OCI-LY1 (cell line): ENCODE measurements around the gene IKZF1.

Experiments
- H2AFZ ChIP-seq: fragments of 200-600 bp; sonication (generic), shearing (Covaris generic); 2 replicates; pipeline ENCODE4 v1.6.0; 2014; ENCODE audit warnings: antibody characterized with exemption, mild to moderate bottlenecking, low read length
- H3F3A ChIP-seq: fragments of 200-600 bp; sonication (generic), shearing (Covaris generic); 2 replicates; pipeline ENCODE4 v1.6.0; 2014; ENCODE audit warnings: mild to moderate bottlenecking, antibody characterized with exemption, low read length, moderate library complexity; ENCODE audit not compliant: insufficient read depth
- H3K27ac ChIP-seq: fragments of 200-600 bp; sonication (generic); 2 replicates; pipeline ENCODE4 v1.5.1; 2014; ENCODE audit warnings: low read length, mixed run types, mild to moderate bottlenecking, low read depth; ENCODE audit not compliant: poor library complexity, severe bottlenecking
- H3K27me3 ChIP-seq: fragments of 200-600 bp; sonication (generic); 2 replicates; pipeline ENCODE4 v1.6.0; 2014; ENCODE audit warnings: antibody characterized with exemption, mild to moderate bottlenecking, low read length, moderate library complexity; ENCODE audit not compliant: insufficient read depth
- H3K36me3 ChIP-seq: fragments of 200-600 bp; sonication (generic); 2 replicates; pipeline ENCODE4 v1.6.1; 2014; ENCODE audit warnings: mild to moderate bottlenecking, antibody characterized with exemption, low read length, moderate library complexity, mixed read lengths; ENCODE audit not compliant: insufficient read depth
- H3K4me1 ChIP-seq: fragments of 200-600 bp; sonication (generic); 2 replicates; pipeline ENCODE4 v1.5.1; 2014; ENCODE audit warnings: mild to moderate bottlenecking, low read length, moderate library complexity; ENCODE audit not compliant: insufficient read depth, severe bottlenecking
- H3K4me2 ChIP-seq: fragments of 200-600 bp; sonication (generic), shearing (Covaris generic); 2 replicates; pipeline ENCODE4 v1.6.1; 2014; ENCODE audit warnings: low read length
- H3K4me3 ChIP-seq: fragments of 200-600 bp; sonication (generic); 2 replicates; pipeline ENCODE4 v1.5.1; 2014; ENCODE audit warnings: low read length, low read depth, mild to moderate bottlenecking, mixed read lengths; ENCODE audit not compliant: poor library complexity, severe bottlenecking
- H3K79me2 ChIP-seq: fragments of 200-600 bp; shearing (Covaris generic); 2 replicates; pipeline ENCODE4 v1.6.1; 2016; ENCODE audit warnings: mixed run types, low read length, mixed read lengths; ENCODE audit not compliant: insufficient read depth
- H3K9ac ChIP-seq: fragments of 200-600 bp; sonication (generic), shearing (Covaris generic); 2 replicates; pipeline ENCODE4 v1.6.1; 2014; ENCODE audit warnings: mild to moderate bottlenecking, low read length, mixed read lengths
- H3K9me2 ChIP-seq: fragments of 200-600 bp; sonication (generic), shearing (Covaris generic); 2 replicates; pipeline ENCODE4 v1.6.1; 2014; ENCODE audit warnings: low read depth, mild to moderate bottlenecking, low read length, mixed read lengths
- H3K9me3 ChIP-seq: fragments of 200-600 bp; shearing (Covaris generic); 2 replicates; pipeline ENCODE4 v1.6.1; 2014; ENCODE audit warnings: low read length, mixed read lengths
- H4K20me1 ChIP-seq: fragments of 200-600 bp; sonication (generic), shearing (Covaris generic); 2 replicates; pipeline ENCODE4 v1.6.0; 2016; ENCODE audit warnings: mild to moderate bottlenecking, low read length; ENCODE audit not compliant: insufficient read depth
- EZH2 ChIP-seq: fragments of 200-600 bp; sonication (generic), shearing (Covaris generic); IDR thresholded peaks from 2 replicates; pipeline ENCODE4 v1.8.0; 2017; ENCODE audit warnings: borderline replicate concordance, mixed run types, mild to moderate bottlenecking, antibody characterized with exemption, low read length, moderate library complexity, mixed read lengths
- TF ChIP-seq, protein P1 (sequence below): fragments of 200-600 bp; sonication (generic), shearing (Covaris generic); IDR thresholded peaks from 2 replicates; pipeline ENCODE4 v1.5.1; 2017; ENCODE audit warnings: mild to moderate bottlenecking, antibody characterized with exemption, low read length, moderate library complexity, mixed read lengths

Gene IKZF1

DNA sequence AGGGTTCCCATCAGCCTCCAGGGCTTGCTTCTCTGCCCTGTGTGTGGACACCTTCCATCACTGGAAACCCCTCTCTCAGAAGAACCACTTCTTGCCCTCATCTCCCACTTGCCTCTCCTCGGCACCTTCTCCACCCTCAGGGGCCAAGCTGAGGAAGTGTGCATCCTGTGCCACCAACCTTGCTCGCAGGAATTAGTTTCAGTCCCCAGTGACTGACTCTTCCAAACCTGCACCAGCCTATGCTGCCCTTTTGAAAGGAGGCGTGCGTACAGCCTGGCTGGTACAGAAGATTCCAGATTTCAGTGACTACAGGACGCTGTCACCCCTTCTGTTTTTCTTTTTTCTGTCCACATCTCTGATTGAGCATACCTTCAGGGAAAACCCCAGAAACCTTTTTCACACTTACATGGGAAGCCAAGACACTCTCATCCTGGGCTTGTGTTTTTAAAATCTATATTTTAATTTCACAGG is 67.1 kb downstream of the IKZF1 start:
- H3K9ac ChIP-seq = no peak overlapping the region
- H3K4me3 ChIP-seq = no peak overlapping the region
- H3K36me3 ChIP-seq = peaks cover 98% of the 10 kb centered on the region
- no peaks in the 10 kb centered on the region for H4K20me1 ChIP-seq
- no peaks in the 10 kb centered on the region for H3K9me2 ChIP-seq
- no peak overlapping the region for H3K27ac ChIP-seq
- no peaks in the 10 kb centered on the region for H3K4me1 ChIP-seq
- H3K9me3 ChIP-seq = peaks cover 7% of the 10 kb centered on the region; the same call in 1 of the 2 replicates
- peaks cover 9% of the 10 kb centered on the region; the same call in 1 of the 2 replicates for H3K79me2 ChIP-seq
- H2AFZ ChIP-seq = no peak overlapping the region
- H3K27me3 ChIP-seq = no peaks in the 10 kb centered on the region
- TF ChIP-seq, protein P1, sequence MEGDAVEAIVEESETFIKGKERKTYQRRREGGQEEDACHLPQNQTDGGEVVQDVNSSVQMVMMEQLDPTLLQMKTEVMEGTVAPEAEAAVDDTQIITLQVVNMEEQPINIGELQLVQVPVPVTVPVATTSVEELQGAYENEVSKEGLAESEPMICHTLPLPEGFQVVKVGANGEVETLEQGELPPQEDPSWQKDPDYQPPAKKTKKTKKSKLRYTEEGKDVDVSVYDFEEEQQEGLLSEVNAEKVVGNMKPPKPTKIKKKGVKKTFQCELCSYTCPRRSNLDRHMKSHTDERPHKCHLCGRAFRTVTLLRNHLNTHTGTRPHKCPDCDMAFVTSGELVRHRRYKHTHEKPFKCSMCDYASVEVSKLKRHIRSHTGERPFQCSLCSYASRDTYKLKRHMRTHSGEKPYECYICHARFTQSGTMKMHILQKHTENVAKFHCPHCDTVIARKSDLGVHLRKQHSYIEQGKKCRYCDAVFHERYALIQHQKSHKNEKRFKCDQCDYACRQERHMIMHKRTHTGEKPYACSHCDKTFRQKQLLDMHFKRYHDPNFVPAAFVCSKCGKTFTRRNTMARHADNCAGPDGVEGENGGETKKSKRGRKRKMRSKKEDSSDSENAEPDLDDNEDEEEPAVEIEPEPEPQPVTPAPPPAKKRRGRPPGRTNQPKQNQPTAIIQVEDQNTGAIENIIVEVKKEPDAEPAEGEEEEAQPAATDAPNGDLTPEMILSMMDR = no peak
- no peak for TF ChIP-seq EZH2
- H3K4me2 ChIP-seq = no peak overlapping the region
- H3F3A ChIP-seq = peaks cover 13% of the 10 kb centered on the region; the same call in 1 of the 2 replicates

DNA sequence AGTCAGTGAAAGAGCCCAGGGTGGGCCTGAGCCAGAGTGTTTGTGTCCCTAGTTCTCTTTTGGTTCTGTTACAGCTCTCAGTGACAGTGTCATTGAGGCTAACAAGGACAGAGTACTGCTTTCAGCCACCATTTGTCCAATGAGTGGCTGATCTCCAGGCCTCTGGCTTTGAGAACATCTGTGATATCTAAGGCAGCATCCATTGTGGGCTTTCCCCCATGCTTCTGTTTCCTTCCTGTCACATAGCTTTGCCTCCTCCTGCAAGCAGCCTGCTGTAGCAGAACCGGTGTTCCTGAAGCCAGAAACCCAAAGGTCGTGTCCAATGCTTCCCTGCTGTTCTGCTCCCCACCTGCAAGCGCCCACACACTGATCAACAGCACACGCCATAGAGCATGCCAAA is 68.4 kb downstream of the IKZF1 start:
- Histone ChIP-seq H3F3A (peaks cover 7% of the 10 kb centered on the region; the same call in 1 of the 2 replicates), H3K27me3 (no peaks in the 10 kb centered on the region), H3K36me3 (peaks cover 98% of the 10 kb centered on the region), H2AFZ (no peak overlapping the region), H3K4me2 (no peak overlapping the region), H3K9me2 (no peaks in the 10 kb centered on the region), H4K20me1 (no peaks in the 10 kb centered on the region), H3K4me3 (no peak overlapping the region), H3K9ac (no peak overlapping the region), H3K27ac (no peak overlapping the region), H3K9me3 (peaks cover 7% of the 10 kb centered on the region; the same call in 1 of the 2 replicates), H3K79me2 (peaks cover 9% of the 10 kb centered on the region; the same call in 1 of the 2 replicates), H3K4me1 (no peaks in the 10 kb centered on the region)
- TF ChIP-seq, protein P1 = no peak

DNA sequence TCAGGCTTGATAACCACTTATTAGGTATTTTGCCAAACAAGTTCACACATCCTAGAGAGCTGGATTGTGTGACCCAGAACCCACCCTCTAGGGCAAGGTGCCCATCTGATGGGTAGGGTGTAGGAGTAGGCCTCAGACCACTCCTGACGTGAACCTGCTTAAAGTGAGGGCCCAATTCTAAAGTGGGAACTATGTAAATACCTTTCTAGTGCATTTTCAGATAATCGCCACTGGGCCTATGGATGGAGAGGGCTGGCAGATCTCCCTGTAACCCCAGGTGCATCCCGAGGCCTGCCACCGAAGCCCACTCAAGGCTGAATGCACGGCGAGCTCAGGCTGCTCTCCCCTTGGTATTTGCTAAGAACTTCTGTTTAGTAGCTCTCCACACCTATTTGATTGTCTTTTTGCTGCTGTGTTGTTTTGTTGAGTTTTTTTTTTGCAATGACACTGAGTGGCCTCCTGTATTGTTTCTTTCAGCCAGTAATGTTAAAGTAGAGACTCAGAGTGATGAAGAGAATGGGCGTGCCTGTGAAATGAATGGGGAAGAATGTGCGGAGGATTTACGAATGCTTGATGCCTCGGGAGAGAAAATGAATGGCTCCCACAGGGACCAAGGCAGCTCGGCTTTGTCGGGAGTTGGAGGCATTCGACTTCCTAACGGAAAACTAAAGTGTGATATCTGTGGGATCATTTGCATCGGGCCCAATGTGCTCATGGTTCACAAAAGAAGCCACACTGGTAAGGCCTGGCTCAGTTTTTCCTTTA is 71.7 kb downstream of the IKZF1 start:
- Histone ChIP-seq H3K27ac (peak overlapping the region; percentile 3), H3K27me3 (no peaks in the 10 kb centered on the region), H3K4me2 (no peak overlapping the region), H3K4me3 (no peak overlapping the region), H3K36me3 (peaks cover 98% of the 10 kb centered on the region), H3K79me2 (no peaks in the 10 kb centered on the region), H4K20me1 (no peaks in the 10 kb centered on the region), H3F3A (no peaks in the 10 kb centered on the region), H2AFZ (no peak overlapping the region), H3K9me2 (no peaks in the 10 kb centered on the region), H3K9me3 (no peaks in the 10 kb centered on the region), H3K4me1 (no peaks in the 10 kb centered on the region), H3K9ac (no peak overlapping the region)
- TF ChIP-seq, protein P1 = no peak
- TF ChIP-seq EZH2 = no peak
